Left ventricle myocardium inferior (tissue), 1 donor: ENCODE results near the gene STK38L. TPM values are rescaled to one million over a fixed set of nuclear protein-coding genes. Genes with fewer than 3 reads are reported as not detected.

Experiments used
- DNase-seq: peaks from one replicate; pipeline ENCODE4 v3.0.0-alpha.2; 2020
- H3K27ac ChIP-seq: fragments of 200-600 bp; replicated peaks from 2 replicates; pipeline ENCODE4 v1.8.0; 2021
- H3K27me3 ChIP-seq: fragments of 200-600 bp; 2 replicates; pipeline ENCODE4 v1.8.0; 2021; ENCODE audit warnings: low read depth
- H3K36me3 ChIP-seq: fragments of 200-600 bp; 2 replicates; pipeline ENCODE4 v1.8.0; 2021
- H3K4me1 ChIP-seq: fragments of 200-600 bp; 2 replicates; pipeline ENCODE4 v1.8.0; 2021
- H3K4me3 ChIP-seq: fragments of 200-600 bp; 2 replicates; pipeline ENCODE4 v1.8.0; 2021; ENCODE audit warnings: mild to moderate bottlenecking, moderate library complexity
- H3K9me3 ChIP-seq: fragments of 200-600 bp; replicated peaks from 2 replicates; pipeline ENCODE4 v1.8.0; 2021
- intact Hi-C: fragments of 100-400 bp; cut with micrococcal nuclease; formaldehyde crosslinking; loops from one replicate; pipeline ENCODE4 v1.11.0; 2022
- total RNA-seq: library from RNA; stranded (reverse); fragmentation: NEBNext Ultra II Directional; extraction: Animal tissue kit (Norgen Biotek cat#: 25700); gene quantifications from one replicate; pipeline ENCODE4 v1.2.1, GENCODE V29; 2021
- TF ChIP-seq, protein P1 (sequence below): fragments of 200-600 bp; IDR thresholded peaks from 2 replicates; pipeline ENCODE4 v1.8.0; 2021; ENCODE audit warnings: antibody characterized with exemption, mild to moderate bottlenecking, borderline replicate concordance
- donor health status: DM: no; HTN: yes; CAD: no; lungs with severe emphysema.

The STK38L gene
- total RNA-seq, 1 donor from 2014 or later, result 75.4 TPM

DNA sequence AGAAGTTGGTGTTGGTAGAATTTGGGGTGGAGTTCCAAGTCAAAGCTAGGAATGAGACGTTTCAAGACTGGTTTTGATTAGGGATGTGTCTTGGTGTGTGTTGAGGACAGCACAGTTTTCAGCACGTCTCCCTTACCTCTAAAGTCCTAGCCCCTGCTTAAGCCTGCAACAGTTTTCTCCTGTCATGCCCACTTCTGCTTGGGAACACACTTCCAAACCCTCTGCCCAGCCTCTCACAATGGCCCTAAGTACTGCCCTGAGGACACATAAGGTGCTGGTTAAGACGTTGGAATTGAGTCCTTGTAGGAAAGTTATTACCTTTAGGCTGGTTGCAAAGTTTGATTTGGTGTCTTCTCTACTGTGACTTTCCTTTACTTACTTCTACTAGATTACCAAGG is 87.8 kb downstream of the STK38L start:
- TF ChIP-seq, protein P1, sequence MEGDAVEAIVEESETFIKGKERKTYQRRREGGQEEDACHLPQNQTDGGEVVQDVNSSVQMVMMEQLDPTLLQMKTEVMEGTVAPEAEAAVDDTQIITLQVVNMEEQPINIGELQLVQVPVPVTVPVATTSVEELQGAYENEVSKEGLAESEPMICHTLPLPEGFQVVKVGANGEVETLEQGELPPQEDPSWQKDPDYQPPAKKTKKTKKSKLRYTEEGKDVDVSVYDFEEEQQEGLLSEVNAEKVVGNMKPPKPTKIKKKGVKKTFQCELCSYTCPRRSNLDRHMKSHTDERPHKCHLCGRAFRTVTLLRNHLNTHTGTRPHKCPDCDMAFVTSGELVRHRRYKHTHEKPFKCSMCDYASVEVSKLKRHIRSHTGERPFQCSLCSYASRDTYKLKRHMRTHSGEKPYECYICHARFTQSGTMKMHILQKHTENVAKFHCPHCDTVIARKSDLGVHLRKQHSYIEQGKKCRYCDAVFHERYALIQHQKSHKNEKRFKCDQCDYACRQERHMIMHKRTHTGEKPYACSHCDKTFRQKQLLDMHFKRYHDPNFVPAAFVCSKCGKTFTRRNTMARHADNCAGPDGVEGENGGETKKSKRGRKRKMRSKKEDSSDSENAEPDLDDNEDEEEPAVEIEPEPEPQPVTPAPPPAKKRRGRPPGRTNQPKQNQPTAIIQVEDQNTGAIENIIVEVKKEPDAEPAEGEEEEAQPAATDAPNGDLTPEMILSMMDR, result no peak
- Histone ChIP-seq H3K36me3 (peaks cover 8% of the 10 kb centered on the region), H3K4me3 (peak overlapping the region; percentile 80), H3K4me1 (peaks cover 19% of the 10 kb centered on the region), H3K27ac (no peak overlapping the region), H3K27me3 (peaks cover 15% of the 10 kb centered on the region), H3K9me3 (no peaks in the 10 kb centered on the region)
- no peak for DNase-seq
- intact Hi-C loops, result no loop called here

DNA sequence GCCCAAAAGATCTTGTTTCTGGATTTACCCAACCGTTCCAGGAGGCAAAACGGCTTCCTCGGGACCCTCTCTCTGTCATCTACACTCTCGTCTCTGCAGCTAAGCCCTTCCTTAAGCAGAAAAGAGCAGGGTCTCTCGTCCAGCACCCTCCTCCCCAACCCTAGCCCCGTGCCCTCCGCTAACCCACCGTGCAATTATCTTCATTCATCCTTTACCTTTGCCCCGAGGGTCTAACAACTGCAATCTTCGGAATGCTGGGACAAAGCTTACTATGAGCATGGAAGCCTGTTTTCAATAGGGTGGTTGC is 88.3 kb downstream of the STK38L start:
- DNase-seq, result no peak
- no peaks in the 10 kb centered on the region for H3K9me3 ChIP-seq
- peaks cover 19% of the 10 kb centered on the region for H3K4me1 ChIP-seq
- H3K27me3 ChIP-seq, result peaks cover 15% of the 10 kb centered on the region
- TF ChIP-seq, protein P1, result no peak
- H3K4me3 ChIP-seq, result peak overlapping the region; percentile 80
- intact Hi-C loops, result no loop called here
- peaks cover 4% of the 10 kb centered on the region for H3K36me3 ChIP-seq
- H3K27ac ChIP-seq, result no peak overlapping the region

DNA sequence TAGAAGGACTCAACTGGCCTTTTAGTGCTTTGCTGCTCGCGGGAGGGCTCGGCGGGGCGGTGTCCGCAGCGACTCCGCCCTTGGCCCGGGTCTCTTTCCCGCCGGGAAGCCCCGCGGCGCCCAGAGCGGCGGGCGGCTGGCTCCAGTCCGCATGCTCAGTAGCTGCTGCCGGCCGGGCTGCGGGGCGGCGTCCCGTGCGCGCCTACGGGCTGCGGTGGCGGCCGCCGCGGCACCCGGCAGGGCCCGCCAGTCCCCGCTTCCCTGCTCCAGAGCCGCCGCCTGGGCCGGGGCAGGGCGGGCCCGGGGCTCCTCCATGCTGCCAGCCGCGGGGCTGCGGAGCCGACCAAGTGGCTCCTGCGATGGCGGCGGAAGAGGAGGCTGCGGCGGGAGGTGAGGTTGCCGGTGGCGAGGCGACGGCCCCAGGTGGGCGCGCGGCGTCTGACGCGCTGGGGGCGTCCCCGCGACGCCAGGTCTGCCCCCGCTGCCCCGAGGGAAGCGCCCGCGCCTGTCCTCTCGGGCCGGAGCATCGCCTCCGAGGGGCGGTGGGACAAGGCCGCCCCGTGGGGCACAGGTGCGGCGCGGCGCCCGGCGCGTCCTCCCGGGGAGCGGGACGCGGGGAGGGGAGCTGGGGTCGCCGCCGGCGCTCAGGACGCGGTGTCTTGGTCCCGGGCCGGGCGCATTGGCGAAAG is 88.8 kb downstream of the STK38L start, which contains the start of gene BMAL2:
Gene BMAL2 (plus strand): TSS at position 123 of the 689 bp plus-strand sequence. CDS start 237 bp downstream, at position 360.
- Histone ChIP-seq H3K9me3 (no peaks in the 10 kb centered on the region), H3K36me3 (no peaks in the 10 kb centered on the region), H3K4me3 (peak within 1 kb of the TSS; percentile 80), H3K27me3 (peaks cover 15% of the 10 kb centered on the region), H3K4me1 (peaks cover 19% of the 10 kb centered on the region), H3K27ac (no peak within 1 kb of the TSS)
- intact Hi-C loops, result no loop called here
- peak; percentile 36 for DNase-seq
- TF ChIP-seq, protein P1, result no peak

DNA sequence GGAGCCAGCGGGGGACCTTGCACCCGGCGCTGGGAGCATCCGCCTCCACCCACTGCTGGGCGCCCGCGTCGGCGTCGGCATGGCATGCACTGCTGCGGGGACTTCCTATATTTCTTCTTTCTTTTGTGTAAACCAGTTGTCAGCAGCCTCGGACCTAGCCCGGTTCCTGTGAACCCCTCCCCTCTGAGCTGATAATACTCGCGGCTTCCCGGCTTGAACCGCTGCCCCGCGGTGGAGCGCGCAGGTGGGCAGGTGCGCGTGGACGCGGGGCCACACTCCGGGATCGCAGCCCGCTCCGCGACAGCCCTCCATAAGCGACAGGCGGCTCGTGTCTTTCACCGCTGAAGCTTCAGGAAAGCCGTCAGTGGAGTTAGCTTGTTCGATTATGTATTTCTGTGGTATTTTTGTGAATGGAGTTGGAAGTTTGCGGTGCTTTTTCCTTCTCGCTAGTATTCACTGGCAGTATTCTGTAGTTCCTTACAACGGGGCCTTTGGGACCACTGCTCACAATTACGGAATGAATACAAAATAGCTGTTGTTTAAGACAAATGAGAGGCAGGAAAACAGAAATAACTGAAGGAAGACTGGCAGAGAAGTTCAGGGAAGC is 89.4 kb downstream of the STK38L start:
- H3K36me3 ChIP-seq, result no peaks in the 10 kb centered on the region
- H3K4me1 ChIP-seq, result peaks cover 19% of the 10 kb centered on the region
- TF ChIP-seq, protein P1, result no peak
- no peaks in the 10 kb centered on the region for H3K9me3 ChIP-seq
- peak overlapping the region; percentile 80 for H3K4me3 ChIP-seq
- no peak overlapping the region for H3K27ac ChIP-seq
- intact Hi-C loops, result no loop called here
- peak; percentile 23 for DNase-seq
- peaks cover 15% of the 10 kb centered on the region for H3K27me3 ChIP-seq

DNA sequence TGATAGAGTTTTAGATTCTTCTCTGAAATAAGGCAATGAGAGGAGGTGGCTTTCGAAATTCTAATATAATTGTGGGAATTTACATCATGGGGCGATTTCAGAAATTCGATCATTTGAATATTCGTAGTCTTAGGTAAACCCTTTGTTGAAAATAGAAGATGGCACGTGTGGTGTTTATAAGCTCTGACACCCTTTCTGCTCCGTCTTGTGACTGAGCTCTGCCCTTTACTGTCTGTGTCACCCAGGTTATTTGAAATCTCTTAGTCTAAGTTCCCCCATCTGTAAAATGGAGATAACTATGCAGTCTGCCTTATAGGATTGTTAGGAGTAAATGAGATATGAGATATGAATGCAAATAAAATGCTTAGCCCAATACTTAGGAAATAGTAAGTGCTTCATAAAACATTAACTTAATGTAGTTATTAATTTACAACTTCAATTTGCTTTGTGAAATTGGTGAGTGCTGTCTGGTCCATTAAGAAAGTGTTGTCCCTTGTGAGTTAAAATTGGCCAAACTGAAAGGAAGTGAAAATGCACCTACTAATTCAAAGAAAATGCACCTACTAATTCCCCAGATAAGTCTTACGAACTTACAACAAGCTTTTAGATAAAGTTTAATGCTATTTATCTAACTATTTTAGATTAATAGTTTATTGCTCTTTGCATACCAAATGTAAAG is 90.1 kb downstream of the STK38L start:
- TF ChIP-seq, protein P1, result no peak
- Histone ChIP-seq H3K27me3 (peaks cover 15% of the 10 kb centered on the region), H3K36me3 (no peaks in the 10 kb centered on the region), H3K9me3 (no peaks in the 10 kb centered on the region), H3K27ac (no peak overlapping the region), H3K4me3 (peak overlapping the region; percentile 80), H3K4me1 (peaks cover 19% of the 10 kb centered on the region)
- DNase-seq, result no peak
- intact Hi-C loops, result no loop called here
